Breast epithelium (tissue), 4 donors: ENCODE measurements around the gene LRRC32. TPM values are rescaled to one million over a fixed set of nuclear protein-coding genes. Genes with fewer than 3 reads are reported as not detected.

Source experiments
- DNase-seq, 2 donors: peaks; one replicate each; pipeline ENCODE4 v3.0.0-alpha.2; 2019; ENCODE audit warnings: low spot score in 2 of 2
- H3K27ac ChIP-seq, 2 donors: fragments of 200-600 bp; sonication (generic) in 1 of 2; one replicate each; pipeline ENCODE4 v1.5.1; 2016 to 2019; ENCODE audit warnings: mild to moderate bottlenecking in 1 of 2
- H3K27me3 ChIP-seq, 2 donors: fragments of 200-600 bp; sonication (generic) in 1 of 2; one replicate each; pipeline versions ENCODE4 v1.5.1 to v1.6.0; 2017 to 2019; ENCODE audit warnings: control low read depth in 1 of 2, mild to moderate bottlenecking in 1 of 2
- H3K36me3 ChIP-seq: fragments of 200-600 bp; one replicate; pipeline ENCODE4 v1.5.1; 2019
- H3K4me1 ChIP-seq, 2 donors: fragments of 200-600 bp; sonication (generic); one replicate each; pipeline ENCODE4 v1.5.1; 2016 to 2019; ENCODE audit warnings: control low read depth in 1 of 2
- H3K4me3 ChIP-seq, 3 donors: fragments of 200-600 bp; sonication (generic); 1 replicate in 2 of 3; 2 replicates in 1 of 3; pipeline ENCODE4 v1.5.1; 2016 to 2019; ENCODE audit warnings: mild to moderate bottlenecking in 3 of 3, moderate library complexity in 2 of 3
- H3K9me3 ChIP-seq, 2 donors: fragments of 200-600 bp; sonication (generic) in 1 of 2; one replicate each; pipeline ENCODE4 v1.5.1; 2016 to 2019; ENCODE audit warnings: control low read depth in 1 of 2
- POLR2A ChIP-seq: fragments of 450-650 bp; IDR thresholded peaks from one replicate; pipeline ENCODE4 v1.6.1; 2016; ENCODE audit warnings: antibody characterized with exemption, mild to moderate bottlenecking, moderate library complexity
- POLR2AphosphoS5 ChIP-seq, 3 donors: sonication (generic); formaldehyde crosslinking; IDR thresholded peaks; one replicate each; pipeline ENCODE4 v1.6.1; 2017; ENCODE audit warnings: antibody characterized with exemption in 3 of 3
- intact Hi-C: fragments of 100-400 bp; cut with DNase I; formaldehyde crosslinking; loops from one replicate; pipeline ENCODE4 v1.15.1; 2023; ENCODE audit warnings: low total_unique reads
- total RNA-seq, 3 donors: library from RNA; depleted of rRNA; stranded (reverse); fragments of >200 nt; gene quantifications; one replicate each; pipeline ENCODE4 v1.1.0, GENCODE V29; 2016
- TF ChIP-seq, protein P1 (sequence below), 3 donors: fragments of 450-650 bp; IDR thresholded peaks; one replicate each; pipeline ENCODE4 v1.5.1; 2016 to 2017; ENCODE audit warnings: antibody characterized with exemption in 3 of 3, mild to moderate bottlenecking in 3 of 3, moderate library complexity in 3 of 3

LRRC32 gene
- total RNA-seq, 3 donors from 2014 or later: 7.5 to 56.0 (median 42.6) TPM

DNA sequence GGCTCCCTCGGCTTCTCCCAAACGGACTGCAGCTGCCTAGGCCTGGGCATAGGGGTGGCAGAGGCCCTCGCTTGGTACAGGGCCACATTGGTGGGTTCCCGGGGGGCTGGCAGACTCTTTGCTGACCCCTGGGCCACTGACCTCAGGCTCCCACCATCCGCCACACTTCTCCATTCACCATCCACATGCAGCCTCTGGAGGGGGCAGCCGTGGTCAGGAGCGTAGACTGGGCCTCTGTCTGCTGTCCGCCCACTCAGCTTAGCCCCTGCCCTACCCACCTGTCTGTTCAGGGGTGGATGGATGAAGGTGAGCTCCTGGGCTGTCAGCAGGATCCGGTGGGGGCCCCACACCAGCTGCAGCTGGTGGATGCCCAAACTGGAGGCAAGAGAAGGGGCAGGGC is 45.7 kb upstream of the LRRC32 start:
- no peak overlapping the region for H3K4me3 ChIP-seq
- no peaks in the 10 kb centered on the region for H3K4me1 ChIP-seq
- no peaks in the 10 kb centered on the region for H3K27me3 ChIP-seq
- H3K9me3 ChIP-seq: no peaks in the 10 kb centered on the region
- no peak overlapping the region for H3K27ac ChIP-seq
- DNase-seq: no peak
- H3K36me3 ChIP-seq: no peaks in the 10 kb centered on the region
- intact Hi-C loops: no loop called here
- TF ChIP-seq POLR2A (no peak), POLR2AphosphoS5 (IDR thresholded peaks at IDR 0.05) (no peak)
- TF ChIP-seq, protein P1, sequence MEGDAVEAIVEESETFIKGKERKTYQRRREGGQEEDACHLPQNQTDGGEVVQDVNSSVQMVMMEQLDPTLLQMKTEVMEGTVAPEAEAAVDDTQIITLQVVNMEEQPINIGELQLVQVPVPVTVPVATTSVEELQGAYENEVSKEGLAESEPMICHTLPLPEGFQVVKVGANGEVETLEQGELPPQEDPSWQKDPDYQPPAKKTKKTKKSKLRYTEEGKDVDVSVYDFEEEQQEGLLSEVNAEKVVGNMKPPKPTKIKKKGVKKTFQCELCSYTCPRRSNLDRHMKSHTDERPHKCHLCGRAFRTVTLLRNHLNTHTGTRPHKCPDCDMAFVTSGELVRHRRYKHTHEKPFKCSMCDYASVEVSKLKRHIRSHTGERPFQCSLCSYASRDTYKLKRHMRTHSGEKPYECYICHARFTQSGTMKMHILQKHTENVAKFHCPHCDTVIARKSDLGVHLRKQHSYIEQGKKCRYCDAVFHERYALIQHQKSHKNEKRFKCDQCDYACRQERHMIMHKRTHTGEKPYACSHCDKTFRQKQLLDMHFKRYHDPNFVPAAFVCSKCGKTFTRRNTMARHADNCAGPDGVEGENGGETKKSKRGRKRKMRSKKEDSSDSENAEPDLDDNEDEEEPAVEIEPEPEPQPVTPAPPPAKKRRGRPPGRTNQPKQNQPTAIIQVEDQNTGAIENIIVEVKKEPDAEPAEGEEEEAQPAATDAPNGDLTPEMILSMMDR (IDR thresholded peaks at IDR 0.05): no peak

DNA sequence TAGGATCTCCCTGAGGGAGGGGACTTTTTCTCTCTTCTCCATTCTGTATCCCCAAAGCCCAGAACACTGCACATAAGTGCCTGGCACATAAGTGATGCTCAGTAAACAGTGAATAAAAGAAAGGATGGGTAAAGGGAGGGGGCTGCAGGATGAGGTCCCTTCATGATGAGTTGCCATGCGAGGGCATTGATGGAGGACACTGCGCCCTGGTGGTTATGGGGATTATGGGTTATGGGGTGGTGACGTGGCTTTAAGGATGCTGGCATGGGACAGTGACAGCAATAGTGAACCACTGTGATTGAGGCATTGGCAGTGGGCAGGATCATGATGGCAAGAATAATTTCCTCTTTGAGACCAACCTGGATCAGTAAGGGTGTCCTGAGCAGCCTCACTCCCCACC is 43.9 kb upstream of the LRRC32 start:
- Histone ChIP-seq H3K4me1 (no peaks in the 10 kb centered on the region), H3K27me3 (no peaks in the 10 kb centered on the region), H3K27ac (no peak overlapping the region), H3K36me3 (no peaks in the 10 kb centered on the region), H3K4me3 (no peak overlapping the region), H3K9me3 (no peaks in the 10 kb centered on the region)
- DNase-seq: no peak
- TF ChIP-seq, protein P1 (IDR thresholded peaks at IDR 0.05): no peak
- no peak for TF ChIP-seq POLR2A
- no peak for TF ChIP-seq POLR2AphosphoS5 (IDR thresholded peaks at IDR 0.05)
- intact Hi-C loops: no loop called here

DNA sequence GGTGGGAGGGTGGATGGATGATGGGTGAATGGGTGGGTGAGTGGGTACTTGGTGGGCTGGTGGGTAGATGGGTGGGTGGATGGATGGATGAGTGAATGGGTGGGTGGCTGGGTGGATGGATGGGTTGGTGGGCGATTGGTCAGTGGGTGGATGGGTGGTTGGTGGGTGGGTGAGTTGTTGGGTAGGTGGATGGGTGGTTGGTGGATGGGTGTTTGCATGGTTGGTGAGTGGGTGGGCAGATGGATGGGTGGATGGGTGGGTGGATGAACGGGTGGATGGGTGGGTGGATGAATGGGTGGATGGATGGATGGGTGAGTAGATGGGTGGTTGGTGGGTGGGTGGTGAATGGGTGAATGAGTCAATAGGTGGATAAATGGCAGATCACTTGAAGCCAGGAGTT is 43.0 kb upstream of the LRRC32 start:
- intact Hi-C loops: no loop called here
- H3K4me3 ChIP-seq: no peak overlapping the region

DNA sequence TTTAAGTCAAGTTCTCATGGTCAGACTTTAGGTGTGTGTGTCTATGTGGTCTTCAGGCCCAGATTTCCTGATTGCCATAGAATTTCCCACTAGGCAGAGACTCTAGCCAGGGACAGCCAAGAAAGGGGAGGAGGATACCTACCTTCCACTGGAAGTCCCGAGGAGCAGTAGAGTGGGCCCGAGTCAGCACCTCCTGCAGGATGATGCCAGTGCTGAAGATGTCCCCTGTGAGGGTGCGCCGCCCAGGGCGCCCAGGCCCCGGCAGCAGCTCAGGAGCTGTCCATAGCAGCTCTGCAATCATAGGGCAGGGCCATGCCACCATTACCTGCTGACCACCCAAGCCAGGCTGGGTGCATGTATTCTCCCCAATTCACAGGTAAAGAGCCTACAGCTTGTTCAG is 41.6 kb upstream of the LRRC32 start:
- no peaks in the 10 kb centered on the region for H3K36me3 ChIP-seq
- H3K27me3 ChIP-seq: no peaks in the 10 kb centered on the region
- no peak for DNase-seq
- H3K9me3 ChIP-seq: no peaks in the 10 kb centered on the region
- no peak for TF ChIP-seq POLR2A
- no peak for TF ChIP-seq POLR2AphosphoS5 (IDR thresholded peaks at IDR 0.05)
- TF ChIP-seq, protein P1 (IDR thresholded peaks at IDR 0.05): no peak
- no peak overlapping the region for H3K4me3 ChIP-seq
- H3K27ac ChIP-seq: no peak overlapping the region
- H3K4me1 ChIP-seq: no peaks in the 10 kb centered on the region
- intact Hi-C loops: no loop called here

More for the DNA sequence above, 43.0 kb upstream of the LRRC32 start:
- Histone ChIP-seq H3K27me3 (no peaks in the 10 kb centered on the region), H3K9me3 (no peaks in the 10 kb centered on the region), H3K36me3 (no peaks in the 10 kb centered on the region), H3K4me1 (no peaks in the 10 kb centered on the region), H3K27ac (no peak overlapping the region)
- no peak for DNase-seq
- no peak for TF ChIP-seq POLR2A
- TF ChIP-seq, protein P1 (IDR thresholded peaks at IDR 0.05): no peak
- no peak for TF ChIP-seq POLR2AphosphoS5 (IDR thresholded peaks at IDR 0.05)

DNA sequence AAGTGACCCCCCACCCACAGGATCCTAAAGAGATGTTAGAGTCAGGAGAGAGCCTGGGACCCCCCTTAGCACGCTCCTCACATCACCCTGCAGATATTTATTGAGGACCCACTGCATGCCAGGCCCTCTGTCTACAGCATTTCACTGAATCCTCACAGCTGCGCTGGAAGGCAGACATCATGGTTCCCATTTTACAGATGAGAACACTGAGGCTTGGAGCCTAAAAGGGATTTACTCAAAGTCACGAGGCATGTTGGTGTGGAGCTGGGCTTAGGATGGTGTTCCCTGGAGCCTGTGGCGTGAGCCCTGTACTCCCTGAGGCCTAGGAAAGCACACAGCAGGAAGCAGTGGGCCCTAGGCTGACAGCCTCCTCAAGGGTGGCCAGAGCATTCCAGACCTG is 39.2 kb upstream of the LRRC32 start:
- H3K27ac ChIP-seq: no peak overlapping the region
- intact Hi-C loops: no loop called here

More for the DNA sequence above, 39.2 kb upstream of the LRRC32 start:
- Histone ChIP-seq H3K4me3 (no peak overlapping the region), H3K36me3 (no peaks in the 10 kb centered on the region), H3K9me3 (no peaks in the 10 kb centered on the region), H3K4me1 (no peaks in the 10 kb centered on the region), H3K27me3 (no peaks in the 10 kb centered on the region)
- TF ChIP-seq POLR2A: no peak
- TF ChIP-seq POLR2AphosphoS5 (IDR thresholded peaks at IDR 0.05): no peak
- TF ChIP-seq, protein P1 (IDR thresholded peaks at IDR 0.05): no peak
- DNase-seq: no peak
